C1 segment of cervical spinal cord (tissue), 14 donors: ENCODE results near the gene CLRN1.

ENCODE experiments used
- DNase-seq, 14 donors: peaks; one replicate each; lab custom pipeline; 2025; lab: John Stamatoyannopoulos, UW

Gene CLRN1

GRCh38 chr3:150975992-150976368, 3.5 kb upstream of the CLRN1 start:
- no peak for DNase-seq

GRCh38 chr3:150975086-150975991, 2.8 kb upstream of the CLRN1 start:
- DNase-seq = no peak

- DNase-seq = no peak
These were observed 1.7 kb downstream of the CLRN1 start for GRCh38 chr3:150970665-150971324.

- DNase-seq = no peak
These were observed 4.0 kb downstream of the CLRN1 start for GRCh38 chr3:150968341-150969035.

DNA sequence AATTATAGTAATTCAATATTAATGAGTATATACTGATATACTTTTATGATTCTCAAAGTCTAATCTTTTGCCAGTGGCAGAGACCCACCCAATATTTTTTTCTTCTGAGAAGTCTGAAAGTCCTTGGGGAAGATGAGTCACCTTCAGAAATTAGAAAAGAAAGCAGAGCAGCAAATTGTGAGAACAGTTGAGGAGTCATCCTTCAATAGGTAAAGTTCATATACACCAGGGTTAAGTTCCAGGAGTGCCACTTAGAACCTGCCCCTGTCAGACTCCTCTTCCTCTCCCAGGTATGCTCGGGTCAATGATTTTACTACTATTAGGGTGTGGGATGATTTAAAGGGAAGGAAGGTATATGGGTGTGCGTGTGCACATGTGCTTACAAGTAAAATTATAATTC, 7.1 kb downstream of the CLRN1 start:
- DNase-seq = no peak

DNA sequence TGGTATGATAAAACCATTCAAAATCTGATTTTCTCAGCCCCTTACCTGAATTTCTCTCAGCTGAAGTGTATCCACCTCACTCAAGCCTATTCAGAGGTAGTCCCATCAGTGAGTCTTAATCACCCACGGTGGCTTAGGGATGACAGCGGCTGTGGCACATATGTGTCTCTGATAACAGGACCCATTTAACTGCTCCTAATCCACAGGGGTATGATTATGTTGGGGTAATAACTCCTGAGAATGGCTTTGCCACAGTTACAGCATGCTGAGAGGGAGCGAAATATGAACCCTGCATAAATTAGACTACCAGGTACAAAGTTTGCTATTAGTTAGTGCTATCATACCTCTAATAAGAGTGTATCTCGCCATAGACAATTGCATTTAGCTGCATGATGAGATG, 10.6 kb downstream of the CLRN1 start:
- DNase-seq = no peak

- no peak for DNase-seq
These were observed 11.5 kb downstream of the CLRN1 start for GRCh38 chr3:150960708-150961684.

DNA sequence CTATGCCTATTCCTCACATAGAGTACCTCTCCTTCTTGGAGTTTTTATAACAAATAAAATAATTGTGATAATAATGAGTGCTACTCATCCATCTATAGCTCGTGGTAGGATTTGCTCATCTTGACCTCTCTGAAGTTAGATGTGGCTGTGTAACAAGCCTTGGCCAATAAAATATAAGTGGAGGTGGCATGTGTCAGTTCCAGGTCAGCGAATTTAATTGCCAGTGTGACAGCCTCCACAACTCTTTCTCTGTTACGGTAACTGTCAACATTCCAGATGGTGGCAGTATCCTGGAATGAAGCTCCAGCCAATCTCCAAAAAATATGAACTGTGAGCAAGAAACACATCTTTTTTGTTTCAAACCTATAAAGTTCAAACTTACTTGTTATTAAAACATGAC, 13.8 kb downstream of the CLRN1 start:
- DNase-seq = no peak

DNA sequence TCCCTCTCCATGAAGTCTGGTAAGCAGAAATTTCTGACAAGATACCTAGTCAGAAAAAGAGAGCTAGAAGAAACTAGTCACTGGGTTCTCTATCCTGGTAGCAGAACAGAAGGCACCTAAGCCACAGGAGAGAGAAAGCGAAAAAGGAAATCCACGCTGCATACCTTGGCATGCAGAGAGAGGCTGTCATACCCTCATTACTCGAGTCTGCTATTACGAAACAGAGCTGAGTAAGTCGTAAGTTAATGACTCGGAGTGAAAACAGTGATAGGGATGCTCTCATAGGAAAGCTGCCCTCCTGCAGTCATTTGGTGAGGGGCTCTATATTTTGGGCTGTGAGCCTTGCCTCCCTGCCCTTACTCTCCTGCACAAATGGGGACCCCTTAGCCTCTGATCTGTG, 16.2 kb downstream of the CLRN1 start:
- no peak for DNase-seq

- no peak for DNase-seq
These were observed 20.6 kb downstream of the CLRN1 start for GRCh38 chr3:150951923-150952322.

- no peak for DNase-seq
These were observed 27.1 kb downstream of the CLRN1 start for GRCh38 chr3:150945226-150946032.

DNA sequence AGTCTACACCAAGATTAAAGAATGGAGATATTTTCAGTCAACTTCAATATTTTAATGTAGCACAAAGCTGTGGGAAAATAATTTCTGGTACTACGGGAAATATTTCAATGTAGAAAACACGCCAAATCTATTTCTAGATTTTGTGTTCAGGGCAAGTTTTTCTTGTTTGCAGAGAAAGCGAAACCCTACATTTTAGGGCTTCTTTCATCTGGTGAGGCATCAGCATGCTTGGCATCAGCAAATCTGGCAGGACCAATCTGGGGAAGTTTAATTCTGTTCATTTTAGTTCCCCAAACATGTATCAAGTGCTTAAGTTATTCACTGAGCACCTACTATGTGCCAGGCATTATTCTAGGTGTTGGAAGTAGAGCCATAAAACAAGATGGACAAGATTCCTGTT, 30.3 kb downstream of the CLRN1 start:
- no peak for DNase-seq

GRCh38 chr3:150936693-150937092, 35.8 kb downstream of the CLRN1 start:
- no peak for DNase-seq

- no peak for DNase-seq
These were observed 39.0 kb downstream of the CLRN1 start for GRCh38 chr3:150933473-150933995.

DNA sequence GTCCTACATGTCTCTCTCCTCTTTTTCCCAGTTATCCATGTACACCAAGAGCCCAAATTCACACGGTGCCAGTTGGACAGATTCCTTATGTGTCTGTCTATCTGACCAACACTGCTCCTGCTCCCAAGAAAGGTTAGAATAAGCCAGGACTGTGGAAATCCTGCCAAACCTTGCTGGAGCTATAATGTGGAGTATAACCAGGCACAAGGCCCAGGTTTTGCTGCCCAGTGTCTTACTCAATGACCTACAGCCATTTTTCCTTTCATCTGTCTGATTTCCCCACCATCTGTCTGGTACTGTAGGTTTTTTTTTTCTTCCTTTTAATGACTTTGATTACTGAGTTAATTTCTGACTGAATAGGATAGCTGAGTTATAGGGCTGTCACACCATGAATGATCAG, 40.8 kb downstream of the CLRN1 start:
- DNase-seq = no peak

- no peak for DNase-seq
These were observed 41.7 kb downstream of the CLRN1 start for GRCh38 chr3:150930839-150931238.

DNA sequence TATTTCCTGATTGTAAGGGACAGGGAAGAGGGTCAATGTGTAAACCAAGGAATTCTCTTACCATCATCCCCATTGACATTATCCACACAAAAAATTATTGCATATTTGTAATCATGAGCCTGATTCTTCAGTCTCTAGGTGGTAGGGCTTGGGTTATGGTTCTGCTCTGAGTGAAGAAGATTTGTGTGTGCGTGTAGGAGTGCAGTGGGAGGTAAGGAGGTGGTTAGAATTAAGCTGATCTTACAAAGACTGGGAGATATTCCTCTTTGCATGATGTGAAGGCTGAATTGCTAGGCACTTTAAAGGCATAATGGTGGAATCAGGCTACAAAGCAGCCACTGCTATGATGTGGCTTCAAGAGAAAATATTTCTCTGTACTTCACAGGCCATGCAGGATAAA, 44.3 kb downstream of the CLRN1 start:
- no peak for DNase-seq

- no peak for DNase-seq
These were observed 46.2 kb downstream of the CLRN1 start for GRCh38 chr3:150926328-150926727.

DNA sequence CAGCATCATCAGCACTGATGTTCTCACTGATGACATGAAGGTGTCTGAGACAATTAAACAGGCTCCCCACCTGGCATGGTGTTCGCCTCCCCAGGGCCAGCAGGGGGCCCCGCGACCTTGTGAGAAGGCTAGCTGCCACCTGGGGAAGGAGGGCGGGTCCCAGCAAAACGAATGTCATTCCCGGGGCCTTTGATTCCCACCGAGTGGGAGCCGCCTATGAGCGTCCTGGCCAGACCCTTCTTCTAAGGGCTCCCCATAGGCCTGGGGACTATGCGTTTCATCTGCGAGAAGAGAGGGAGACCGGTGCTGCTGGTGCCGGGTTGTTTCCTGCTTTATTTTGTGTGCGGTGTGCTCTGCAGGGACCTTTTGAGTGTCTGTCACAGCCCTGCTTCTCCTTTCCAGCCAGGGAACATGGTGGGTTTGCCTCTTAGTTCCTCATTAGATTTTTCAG, 46.8 kb downstream of the CLRN1 start:
- DNase-seq = peak in 2 of 14 donors; percentile 5 to 12

- no peak for DNase-seq
These were observed 49.9 kb downstream of the CLRN1 start for GRCh38 chr3:150922611-150923010.
